GM19395 (cell line): Measurements from ENCODE around the gene TAC4.

Experiments used
- ATAC-seq: cut with Tn5 transposase; IDR thresholded peaks from one replicate; pipeline ENCODE4 v1.9.1; 2021; ENCODE audit warnings: mild to moderate bottlenecking, moderate library complexity; ENCODE audit not compliant: unreplicated experiment

The TAC4 gene, protein sequence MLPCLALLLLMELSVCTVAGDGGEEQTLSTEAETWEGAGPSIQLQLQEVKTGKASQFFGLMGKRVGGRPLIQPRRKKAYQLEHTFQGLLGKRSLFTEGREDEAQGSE

DNA sequence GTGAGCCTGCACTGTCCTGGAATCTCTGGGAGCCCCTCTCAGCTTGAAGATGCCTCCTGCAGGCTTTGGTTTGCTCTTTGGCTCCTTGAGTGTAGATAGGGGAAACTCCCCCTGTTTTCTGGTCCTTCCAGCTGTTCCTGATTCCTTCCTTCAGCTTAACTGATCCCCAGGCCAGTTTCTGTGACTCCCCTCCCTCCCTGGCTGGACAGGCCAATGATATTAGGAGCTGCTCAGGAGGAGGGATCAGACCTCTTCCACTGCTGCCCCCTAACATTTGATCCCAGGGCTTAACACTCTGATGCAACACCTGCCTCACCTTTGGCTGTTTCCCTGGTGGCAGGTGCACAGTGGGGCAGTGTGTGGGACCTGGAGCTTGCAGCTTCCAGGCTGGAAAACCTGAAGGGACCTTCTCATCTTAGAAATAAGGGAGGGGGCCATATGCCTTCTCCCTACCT, at the start of gene TAC4:
TSS of gene TAC4 (minus strand) at position 51 of the 455 bp plus-strand sequence. CDS start 52 bp downstream, outside the sequence.
- ATAC-seq = no peak

DNA sequence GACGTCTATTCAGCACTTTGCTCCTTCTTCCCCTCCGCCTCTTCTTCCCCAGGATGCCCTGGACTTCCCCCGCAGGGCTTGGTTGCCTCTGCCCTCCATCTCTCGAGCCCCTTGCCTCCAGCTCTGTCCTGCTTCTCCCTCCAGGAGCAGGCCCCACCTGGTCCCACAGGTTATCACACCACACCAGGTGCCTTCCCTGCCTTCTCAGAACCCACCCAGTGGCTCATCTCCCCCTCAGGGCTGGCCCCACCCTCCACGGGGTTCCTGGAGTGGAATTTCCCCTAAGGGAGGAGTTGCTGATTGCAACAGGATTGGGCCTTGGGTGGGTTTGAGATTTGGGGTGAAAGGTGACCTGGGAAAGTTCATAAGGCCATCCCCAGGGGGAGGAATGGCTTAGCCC, 49.0 kb upstream of the TAC4 start:
- no peak for ATAC-seq

DNA sequence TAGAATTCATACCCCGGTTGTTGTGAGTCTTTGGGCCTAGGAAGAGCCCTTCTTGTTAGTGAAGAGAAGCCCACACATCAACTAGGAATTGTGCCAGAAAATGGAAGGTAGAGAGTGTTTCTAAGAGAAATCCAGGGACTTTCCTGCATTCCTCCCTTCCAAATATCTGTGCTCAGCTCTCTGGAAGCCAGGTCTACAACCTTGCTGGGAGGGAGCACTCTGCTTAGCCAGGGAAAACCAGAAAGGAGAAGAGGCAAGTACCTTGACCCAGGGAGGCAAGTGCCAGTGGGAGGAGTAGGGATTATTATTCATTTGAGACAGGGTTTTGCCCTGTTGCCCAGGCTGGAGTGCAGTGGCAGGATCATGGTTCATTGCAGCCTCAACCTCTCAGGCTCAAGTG, 48.4 kb upstream of the TAC4 start:
- no peak for ATAC-seq

DNA sequence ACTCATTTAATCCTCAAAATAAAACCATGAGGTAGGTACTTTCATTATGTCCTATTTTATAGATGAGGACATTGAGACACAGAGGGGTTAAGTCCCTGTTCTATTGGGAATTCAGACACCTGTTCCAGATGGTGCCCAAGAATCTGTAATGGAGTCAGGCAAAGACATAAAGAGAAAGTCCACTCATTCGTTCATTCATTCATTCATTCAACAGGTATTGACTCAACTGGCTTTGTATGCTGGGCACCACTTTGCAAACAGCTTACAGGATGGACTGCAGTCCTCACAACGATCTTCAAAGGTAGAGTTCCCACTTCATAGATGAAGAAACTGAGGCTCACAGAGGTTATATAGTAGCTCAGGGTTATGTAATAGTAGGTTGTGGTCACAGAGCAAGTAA, 47.9 kb upstream of the TAC4 start:
- no peak for ATAC-seq

DNA sequence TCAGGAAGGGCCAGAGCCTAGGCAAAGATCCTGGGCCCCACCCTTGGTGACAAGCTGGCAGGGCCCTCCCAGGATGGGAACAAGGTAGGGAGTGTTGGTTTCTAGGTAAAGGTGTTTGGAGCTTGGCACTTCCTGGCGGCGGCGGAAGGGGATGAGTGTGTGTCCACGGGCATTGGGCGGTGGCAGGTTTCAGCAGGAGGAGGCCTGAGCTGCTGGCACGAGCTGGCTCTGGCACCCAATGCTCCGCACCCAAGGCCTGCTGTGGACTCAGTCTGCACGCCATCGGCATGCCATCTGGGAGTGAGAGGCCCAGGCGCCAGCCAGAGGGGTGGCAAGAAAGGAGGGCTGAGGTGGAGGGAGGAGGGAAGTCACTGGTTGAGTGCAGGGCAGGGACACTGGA, 46.9 kb upstream of the TAC4 start:
- no peak for ATAC-seq

DNA sequence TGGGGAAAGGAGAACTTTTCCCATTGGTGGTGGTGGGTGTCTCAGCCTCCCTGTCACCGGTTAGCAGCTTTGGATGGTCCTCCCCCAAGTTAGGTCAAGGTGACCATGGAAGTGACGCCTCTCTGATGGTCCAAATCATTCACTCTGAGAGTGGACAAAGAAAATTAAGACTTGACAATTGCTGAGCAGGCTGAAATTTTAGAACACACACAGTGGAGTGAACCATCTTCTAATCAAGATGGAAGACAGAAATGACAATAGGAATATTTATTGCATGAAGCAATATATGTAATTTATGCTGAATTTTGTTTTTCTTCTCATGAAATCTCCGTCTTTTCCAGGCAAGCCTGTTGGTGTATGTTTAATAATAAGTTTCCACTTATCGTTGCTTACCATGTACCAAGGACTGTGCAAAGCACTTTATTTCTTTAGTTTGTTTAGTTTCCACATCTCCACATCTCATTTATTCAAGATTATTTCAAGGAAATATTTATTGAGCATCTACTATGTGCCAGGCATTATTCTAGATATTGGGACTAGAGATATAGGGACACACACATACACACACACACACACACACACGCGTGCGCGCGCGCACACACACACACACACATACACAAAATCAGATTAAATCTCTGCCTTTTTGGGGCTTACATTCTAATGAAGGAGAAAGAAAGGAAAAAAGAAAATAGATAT, 44.0 kb upstream of the TAC4 start:
- no peak for ATAC-seq

DNA sequence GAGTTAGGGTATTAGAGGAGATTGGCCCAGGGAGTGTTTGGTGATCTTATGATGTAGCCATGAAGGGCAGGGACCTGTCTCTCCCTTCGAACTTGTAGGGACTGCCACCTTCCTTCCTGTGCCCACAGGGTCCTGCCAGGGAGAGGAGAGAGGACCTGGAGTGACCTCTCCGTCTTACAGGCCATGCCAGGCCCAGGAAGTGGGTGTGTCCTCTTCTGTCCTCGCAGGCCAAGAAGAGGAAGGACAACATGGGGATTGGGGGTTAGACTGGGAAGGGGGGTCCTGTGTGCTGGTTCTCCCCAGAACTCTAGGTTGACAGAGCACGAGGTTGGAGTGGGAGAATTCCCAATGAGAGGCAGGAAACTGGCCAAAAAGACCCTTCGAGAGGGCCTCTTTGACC, 43.4 kb upstream of the TAC4 start:
- ATAC-seq = no peak

DNA sequence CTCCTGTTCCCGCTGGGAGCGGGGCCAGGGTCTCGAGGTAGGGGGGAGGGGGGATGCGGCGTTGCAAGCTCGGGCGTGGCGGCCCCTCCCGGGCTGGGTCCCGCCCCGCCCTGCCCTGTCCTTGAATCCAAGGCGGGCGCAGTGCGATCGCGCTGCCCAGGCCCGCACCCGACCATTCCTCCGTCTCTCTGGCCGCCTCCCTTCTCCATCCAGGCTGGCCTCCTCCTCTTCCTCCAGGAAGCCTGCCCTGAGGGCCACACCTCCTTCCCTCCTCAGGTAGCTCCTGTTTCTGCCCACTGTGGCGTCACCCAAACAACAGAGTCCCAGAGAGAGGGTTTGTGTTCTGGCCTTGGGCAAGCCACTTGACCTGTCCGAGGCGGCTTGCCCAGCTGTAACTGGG, 43.0 kb upstream of the TAC4 start:
- no peak for ATAC-seq

DNA sequence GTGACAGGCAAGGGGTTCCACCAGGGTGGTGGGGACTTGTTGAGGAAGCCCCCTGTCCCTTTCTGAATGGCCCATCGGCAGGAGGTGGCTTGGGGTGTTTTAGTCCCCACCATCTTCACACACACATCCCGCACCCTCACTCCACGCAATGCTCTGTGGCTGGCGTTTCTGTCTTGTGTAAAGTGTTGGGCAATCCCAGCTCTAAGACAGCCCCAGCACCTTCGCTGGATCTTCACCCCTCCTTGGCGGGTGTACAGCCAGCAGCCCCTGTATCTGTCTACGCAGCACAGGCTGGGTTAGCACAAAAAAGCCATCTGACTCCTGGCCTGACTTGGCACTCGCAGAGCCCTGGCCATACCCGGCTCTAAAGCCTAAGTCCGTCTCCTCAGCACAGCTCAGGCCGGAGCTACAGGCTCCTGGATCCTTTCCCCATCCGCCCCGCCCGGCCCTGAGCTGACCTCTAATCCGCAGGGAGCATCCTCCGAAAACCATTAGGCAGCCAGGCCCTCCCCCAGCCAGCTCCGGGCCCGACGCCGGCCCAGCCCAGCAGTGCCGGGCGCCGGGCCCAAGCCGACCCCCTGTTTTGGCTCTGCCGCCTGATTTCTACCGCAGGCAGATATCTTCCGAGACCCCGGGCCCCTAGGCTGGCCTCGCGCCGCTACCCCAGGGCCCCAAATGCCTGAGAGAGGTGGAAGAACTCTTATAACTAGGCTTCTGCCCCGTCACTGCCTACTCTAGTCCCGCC, 42.4 kb upstream of the TAC4 start:
- no peak for ATAC-seq

DNA sequence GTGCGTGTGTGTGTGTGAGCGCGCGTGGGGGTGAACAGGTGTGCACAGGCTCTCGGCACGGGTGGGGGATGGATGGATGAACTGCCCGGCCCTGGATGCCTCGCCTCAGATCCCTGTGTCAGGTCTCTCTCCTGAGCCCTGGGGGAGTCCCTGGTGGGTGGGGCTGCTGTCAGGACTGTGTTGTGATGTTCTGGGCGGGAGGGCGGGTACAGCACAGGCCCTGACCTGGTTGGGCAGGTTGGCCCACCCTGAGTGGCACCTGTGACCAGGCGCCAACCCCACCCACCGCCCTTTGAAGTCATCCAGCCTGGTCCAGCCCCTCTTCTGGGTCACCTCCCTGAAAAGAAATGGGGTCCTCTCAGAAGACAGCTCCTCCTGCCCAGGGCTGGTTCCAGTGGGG, 41.6 kb upstream of the TAC4 start:
- no peak for ATAC-seq

DNA sequence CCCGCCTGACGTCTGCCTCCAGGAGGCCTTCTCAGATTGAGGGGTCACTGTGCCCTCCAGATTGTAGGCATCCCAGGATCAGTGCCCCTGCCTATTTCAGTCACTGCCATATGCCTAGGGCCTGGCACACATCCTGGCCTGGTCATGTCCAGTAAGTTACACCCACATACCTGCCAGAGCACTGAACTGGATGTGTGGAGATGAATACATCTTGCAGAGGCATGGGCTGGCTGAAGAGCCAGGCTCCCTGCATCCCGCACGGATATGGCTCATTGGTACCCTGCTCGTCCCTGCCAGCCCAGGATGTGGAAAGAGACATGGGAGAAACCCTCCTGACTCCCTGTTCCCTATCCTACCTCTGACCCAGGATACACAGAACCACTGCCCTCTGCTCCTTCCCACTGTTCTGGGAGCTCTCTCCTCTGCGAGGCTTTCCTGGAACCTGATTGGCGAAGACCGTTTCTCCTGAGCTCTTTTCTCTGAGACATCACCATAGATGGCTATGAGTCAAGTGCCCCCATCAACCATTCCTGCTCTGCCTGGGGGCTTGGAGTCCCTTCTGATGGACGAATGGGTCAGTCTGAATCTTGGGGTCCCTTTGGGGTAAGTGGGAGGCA, 40.0 kb upstream of the TAC4 start:
- ATAC-seq = no peak

DNA sequence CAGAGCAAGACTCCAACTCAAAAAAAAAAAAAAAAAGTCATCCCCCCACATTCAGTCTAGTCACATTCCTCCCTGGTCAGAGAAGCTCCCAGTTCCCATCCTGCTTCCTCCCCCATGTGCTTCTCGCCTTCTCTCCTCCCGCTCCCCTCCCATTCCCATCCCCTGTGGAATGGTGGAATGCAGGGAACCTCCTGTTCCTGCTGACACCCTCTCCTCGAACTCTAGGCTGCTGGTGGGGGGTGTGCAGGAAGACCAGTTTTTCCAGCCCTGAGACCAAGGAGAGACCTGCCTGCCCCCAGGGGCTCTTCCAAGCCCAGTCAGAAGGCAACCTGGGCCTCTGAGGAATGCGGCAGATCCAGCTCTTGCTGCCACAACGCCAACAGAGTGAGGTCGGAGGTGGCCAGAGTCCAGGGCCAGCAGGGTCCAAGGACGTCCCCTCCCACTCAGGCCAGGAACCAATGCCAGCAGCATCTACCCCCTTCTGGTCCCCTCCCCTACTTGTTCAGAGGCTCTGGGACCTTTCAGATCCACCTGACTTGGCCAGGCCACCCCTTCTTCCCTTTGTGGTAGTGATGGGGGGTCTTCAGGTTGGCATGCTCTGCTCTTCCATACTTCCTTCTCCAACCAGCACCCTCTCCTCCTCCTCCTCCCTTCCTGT, 39.3 kb upstream of the TAC4 start:
- ATAC-seq = no peak

DNA sequence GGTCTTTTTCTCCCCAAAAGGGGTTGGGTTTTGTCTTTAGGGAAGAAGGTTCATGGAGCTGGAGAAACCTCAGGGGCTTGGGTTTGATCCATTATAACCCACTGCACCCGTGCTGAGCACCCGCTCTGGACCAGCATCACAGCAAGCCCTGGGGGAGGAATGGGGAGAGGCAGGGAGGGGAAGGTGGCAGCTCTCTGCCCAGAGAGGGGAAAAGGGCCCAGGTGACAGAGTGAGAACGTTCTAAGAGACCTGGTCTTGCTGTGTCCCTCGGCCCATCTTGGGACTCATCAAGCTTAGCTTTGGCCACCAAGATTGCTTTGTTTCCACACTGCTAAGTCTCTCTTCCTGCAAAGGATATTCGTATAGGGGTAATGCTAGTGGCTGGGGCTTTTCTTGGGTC, 38.2 kb upstream of the TAC4 start:
- no peak for ATAC-seq

DNA sequence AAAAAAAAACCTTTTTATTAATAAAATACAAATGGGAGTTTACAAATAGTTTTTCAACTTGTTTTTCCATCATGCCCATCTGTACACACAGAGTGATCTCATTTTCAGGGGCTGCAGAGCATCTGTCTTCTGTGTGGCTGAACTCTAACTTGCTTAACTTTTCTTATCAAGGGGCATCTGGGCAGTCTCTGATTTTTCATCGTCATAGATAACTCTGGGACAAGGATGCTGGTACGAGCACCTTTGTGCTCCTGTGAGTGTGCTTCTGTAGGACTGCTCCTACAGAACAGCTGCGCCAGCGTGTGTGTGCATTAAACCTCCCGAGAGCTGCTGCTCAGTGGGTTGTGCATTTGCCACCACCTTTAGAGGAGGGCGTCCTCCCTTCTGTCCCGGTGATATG, 34.6 kb upstream of the TAC4 start:
- ATAC-seq = no peak

DNA sequence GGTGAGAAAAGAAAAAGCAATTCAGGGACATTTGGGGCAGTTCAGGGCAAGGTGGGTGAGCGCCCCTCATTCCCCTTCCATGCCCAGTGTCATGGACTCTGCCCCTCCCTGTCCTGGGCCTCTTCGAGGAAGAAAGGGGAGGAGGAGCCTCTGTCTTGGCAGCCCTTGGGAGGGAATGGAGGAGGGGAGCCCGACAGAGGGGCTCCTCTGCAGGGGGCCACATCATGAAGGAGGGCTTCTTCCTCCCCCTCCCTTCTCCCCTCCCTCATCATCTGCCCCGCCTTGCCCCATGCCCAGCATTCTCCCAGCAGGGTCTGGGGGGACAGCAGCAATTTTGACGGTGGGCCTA, 33.2 kb upstream of the TAC4 start:
- no peak for ATAC-seq

DNA sequence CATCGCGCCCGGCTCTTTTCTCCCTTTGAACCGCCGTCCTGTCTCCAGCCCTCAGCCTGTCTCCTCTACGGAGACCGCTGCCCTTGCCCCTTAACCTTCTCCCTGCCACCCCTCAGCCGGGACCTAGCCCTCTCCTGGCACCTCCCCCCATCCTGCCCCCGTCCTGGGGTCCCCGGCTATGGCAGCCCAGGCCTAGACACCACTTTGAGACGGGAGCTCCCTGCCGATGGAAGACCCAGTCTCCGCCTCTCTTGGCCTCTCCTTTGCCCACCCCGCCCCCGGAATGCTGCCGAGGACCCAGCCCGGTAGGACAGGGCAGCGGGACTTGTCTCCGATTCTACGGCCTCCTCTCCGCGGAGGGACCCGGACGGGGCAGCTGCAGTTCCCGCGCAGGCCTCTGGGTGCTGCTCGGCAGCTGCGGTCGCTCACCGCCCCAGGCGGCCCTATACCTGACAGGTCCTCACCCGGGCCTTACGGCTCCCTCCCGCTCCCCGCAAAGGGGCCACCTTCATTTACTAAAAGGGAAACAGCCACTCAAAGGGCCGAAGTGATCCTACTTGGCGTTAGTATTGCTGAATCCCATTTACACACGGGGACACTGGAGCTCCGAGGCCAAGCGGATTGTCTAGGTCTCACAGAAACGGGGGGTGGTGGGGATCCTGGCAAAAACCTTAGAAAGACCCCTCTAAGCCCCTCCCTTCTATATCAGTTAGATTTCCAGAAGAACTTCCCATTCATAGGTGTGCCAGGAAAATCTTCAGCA, 32.6 kb upstream of the TAC4 start:
- no peak for ATAC-seq

DNA sequence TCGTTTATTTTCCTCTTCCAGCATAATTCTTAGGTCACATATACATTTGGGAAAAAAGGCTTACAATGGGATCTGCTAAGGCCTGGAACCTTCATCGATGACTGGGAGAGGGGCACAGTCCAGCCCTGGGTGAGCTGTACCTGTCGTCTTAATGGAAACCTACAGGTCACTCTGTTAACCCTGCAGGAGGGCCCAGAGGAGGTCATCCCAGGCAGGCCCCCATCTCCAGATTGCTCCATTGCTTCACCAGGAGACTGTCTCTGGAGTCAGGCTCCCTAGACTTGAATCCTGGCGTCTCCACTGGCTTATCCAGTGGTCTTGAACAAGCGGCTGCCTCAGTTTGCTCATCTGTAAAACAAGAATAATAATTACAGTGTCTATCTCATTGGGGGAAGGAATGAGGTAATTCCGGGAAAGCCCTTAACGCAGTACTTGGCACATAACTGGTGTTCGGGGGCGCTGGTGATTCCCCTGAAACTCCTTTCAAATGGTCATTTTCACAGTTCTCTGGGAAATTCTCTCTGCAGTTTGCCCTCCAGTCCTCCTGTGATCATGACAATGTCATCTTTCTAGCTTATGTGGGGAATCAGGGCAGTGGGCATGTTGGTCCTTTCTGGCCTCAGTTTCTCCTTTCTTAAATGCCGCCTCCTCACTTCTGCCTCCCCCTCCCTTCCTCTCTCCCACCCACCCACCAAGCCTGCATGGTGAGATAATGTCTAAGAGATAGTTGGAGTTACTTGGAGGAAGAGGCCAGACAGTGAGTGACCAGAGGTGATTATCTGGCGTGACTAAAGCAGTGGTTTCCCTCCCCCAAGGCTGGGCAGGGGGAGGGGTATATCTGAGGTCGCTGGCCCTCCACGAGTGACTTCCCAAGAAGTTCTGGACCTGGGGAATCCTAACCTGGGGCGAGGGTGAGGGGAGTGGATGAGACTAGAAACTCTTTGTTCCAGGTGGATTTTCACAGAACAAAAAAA, 31.3 kb upstream of the TAC4 start:
- no peak for ATAC-seq

DNA sequence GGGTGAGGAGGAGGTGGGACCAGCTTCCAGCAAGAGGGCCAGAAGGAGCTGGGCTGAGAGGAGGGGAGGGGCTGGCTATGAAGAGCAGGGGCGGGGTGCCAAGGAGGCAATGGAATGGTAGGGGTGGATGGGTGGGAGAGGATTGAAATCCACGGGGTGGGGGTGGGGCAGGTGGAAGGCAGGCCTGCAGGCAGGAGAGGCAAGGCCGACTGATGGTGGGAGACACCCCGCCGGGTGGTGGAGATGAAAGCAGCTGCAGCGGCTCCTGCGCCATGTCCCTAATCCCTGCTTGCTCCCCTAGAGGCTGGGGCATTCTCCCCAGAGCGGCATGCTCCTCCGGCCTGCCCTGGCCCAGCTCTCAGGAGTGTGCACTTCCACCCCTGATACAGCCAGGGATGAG, 27.8 kb upstream of the TAC4 start:
- ATAC-seq = no peak

DNA sequence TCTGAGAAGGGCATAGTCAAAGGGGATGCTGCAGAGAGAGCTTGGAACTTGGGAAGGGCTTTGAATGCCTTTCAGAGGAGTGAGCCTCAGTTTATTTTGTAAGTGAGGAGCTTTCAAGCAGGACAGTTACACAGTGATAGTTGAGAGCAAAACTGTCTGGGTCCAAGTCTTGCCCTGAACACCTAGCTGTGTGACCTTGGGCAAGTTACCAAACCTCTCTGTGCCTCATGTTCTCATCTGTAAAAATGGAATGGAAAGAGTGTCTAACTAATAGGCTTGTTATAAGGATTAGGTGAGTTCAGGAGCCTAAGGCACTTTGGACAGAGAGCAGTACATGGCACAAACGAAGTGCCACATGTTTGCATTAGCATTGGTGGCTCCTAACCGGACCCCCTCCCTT, 27.0 kb upstream of the TAC4 start:
- no peak for ATAC-seq

DNA sequence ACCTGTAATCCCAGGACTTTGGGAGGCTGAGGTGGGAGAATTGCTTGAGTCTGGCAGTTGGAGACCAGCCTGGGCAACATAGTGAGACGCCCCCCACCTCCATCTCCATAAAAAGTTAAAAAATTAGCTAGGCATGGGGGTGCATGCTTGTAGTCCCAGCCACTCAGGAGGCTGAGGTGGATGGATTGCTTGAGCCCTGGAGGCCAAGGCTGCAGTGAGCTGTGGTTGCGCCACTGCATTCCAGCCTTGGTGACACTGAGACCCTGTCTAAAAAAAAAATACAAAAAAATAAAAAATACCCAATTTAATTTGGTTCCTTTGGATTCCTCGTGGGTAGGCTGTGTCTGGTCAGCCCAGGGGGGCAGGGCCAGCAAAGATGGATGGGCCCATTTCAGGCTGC, 26.1 kb upstream of the TAC4 start:
- ATAC-seq = no peak
